NCI-H2227 treated with DMSO at 0.1 percent for 48 hours (cell line): ENCODE measurements around the gene CORO2A.
A peak's percentile ranks its signal among the peaks of the same experiment; 100 is the strongest.
"Not testable (repeated sequence)": the region's sequence is repeated elsewhere in the genome, so short reads cannot be mapped to it uniquely, and the experiment has no call there.

Experiments used
- DNase-seq: peaks from one replicate; lab custom pipeline; 2025; lab: John Stamatoyannopoulos, UW

Gene CORO2A

DNA sequence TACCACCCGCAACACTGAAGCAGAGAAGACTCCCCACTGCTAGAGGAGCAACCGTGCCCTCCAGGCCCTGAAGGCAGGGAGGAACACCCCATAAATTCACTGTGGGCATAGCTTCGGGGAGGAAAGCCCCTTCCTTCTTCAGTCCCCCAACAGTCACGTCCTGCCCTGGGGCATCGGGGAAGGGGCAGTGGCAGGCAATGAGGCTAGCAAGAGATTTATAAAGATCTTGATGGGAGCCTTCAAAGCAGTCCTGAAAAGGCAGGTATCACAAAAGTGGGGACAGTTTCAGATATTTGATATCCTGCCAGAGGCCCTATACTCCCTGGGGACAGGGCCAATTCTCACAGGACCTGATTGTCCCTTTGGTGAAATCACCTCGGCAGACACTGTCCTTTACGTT, 56.5 kb downstream of the CORO2A start:
- no peak for DNase-seq

DNA sequence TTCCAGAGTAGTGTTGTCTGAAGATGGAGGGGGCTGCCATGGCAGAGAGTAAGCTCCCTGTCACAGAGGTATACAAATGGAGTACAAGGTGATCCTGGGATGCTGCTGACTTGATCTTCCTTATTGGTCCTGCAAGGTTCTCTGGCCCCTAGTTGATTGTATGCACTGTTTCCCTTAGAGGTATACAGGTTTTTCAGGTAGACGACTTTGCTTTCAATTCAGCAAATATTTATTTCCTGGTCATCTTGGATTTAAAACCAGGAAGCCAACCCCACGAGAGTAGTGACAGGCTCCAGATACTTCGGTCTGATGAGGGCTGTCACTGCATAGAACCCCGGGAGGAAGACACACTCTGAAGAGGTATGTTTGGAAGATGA, 56.9 kb downstream of the CORO2A start:
- DNase-seq = no peak

DNA sequence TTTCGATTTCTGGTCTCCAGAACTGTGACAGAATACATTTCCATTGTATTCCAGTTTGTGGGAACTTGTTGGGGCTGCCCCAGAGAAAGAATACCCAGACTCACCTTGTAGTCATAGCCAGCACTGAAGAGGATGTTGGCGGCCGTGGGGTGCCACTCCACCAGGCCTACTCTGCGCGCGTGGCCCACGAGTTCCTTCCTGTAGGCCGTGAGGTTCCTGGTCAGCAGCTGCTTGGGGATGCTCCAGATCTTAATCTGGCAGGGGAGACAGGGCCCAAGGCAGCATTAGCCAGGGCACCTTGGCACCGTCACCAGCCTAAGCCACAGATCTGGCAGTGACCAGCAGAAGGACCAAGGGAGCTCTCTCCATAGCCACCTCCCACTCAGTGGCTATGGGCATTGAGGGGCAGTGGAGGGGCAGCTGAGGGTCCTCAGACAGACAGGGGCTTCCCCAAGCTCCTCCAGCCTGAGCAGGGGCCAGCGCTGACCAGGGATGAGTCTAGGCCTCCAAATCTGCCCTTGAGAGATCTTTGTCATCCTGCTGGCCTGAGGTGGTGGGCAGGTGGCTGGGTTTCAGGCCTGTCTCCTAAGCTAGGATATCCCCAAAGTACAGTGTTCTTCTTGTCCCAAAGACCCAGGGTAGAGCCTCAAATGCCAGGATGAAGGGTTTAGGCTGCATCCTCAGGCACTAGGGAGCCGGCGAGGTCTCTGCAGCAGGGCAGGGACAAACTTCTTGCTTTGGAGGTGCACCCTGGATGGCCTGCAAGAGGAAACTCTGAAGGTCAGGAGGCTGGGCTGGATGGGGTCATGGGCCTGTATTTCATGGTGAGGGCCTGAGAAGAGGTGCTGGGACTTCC, 57.5 kb downstream of the CORO2A start:
- DNase-seq = no peak

DNA sequence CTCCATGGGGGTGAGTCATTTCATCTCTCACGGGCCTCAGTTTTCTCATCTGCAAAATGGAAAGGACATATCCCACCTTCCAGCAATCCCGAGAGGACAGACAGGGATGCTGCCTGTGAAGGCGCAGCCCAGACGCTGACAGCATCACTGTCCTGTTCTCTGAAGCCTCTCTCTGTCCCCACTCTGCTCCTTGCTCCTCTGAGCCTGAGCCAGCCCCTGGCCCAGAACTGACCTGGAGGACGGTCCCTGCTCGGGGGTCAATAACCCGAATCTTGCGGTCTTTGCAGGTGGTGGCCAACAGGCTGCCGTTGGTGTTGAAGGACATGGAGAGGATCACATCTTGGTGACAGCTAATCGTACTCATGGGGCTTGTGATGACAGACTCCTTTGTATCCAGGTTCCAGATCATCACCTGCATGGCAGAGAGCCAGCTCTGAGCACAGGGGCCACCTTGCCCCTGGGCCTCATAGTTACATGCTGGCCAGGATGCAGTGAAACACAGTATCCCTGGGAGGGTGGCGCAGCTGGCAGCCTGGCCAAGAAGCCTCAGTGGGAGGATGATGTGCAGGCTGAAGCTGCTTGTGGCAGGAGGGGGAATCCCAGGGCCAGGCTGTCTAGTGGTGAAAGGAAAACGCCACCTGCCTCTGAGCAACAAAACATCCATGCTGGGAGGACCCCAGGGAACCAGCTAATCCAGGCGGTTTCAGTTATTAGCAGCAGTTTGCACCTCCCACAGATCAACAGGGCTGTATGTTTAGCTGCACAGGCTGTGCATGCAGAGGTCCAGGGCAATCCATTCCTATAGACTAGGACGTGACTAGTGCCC, 59.4 kb downstream of the CORO2A start:
- DNase-seq = peak; percentile 7

DNA sequence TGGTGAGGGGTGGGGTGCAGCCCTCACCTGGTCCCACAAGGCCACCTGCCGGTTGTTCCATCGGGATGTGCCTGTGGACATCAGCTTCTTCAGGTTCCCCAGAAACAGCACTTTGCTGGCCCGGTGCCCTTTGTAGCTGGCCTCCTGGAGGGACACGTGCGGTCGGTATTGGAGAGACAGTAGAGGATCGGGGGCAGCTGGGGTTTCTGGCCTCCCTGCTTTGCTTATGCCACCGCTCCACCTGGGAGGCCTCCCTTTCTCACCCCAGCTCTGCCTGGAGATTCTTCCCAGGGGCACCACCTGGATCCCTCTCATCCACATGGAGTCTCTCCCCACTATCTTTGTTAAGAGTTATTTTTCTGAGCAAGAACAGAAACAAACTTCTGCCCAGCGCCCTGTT, 60.3 kb downstream of the CORO2A start:
- DNase-seq = no peak

DNA sequence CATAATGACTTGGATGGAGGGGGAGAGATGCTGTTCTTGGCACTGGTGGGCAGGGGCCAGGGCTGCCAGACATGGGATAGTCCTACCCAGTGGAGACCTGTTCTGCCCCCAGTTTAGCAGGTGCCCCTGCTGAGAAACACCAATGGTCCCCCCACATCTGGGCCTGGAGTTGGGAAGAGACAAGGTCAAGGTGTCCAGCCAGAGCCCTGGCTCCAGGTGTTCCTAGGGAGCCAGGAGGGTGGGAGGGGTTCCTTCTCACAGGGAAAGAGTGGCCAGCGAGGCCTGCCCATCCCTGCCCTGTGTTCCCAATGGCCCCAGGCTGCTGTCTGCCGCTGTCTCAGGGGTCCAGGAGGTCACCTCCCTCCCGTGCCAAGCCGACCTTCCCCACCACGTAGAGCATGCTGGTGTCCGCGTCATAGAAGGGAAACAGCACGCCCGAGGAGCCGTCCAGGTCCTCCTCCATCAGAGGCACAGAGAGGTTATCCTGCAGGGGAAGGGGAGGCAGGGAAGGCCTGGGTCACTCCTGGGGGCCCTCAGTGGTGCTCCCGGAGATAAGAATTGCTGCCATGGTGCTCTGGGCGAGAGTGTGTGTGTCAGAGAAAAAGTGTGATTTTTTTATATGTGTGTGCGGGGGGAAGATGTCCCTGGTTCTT, 61.7 kb downstream of the CORO2A start:
- DNase-seq = no peak

DNA sequence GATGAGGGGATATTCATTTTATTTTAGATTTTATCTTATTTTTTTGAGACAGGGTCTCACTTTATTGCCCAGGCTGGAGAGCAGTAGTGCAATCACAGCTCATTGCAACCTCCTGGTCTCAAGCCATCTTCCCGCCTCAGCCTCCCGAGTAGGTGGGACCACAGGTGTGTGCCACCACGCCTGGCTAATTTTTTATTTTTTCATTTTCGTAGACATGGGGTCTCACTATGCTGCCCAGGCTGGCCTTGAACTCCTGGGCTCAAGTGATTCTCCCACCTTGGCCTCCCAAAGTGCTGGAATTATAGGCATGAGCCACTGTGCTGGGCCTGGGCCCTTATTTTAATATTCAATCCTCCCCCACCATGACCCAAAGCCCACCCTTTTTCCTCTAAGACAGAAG, 62.4 kb downstream of the CORO2A start:
- DNase-seq = not testable (repeated sequence)

DNA sequence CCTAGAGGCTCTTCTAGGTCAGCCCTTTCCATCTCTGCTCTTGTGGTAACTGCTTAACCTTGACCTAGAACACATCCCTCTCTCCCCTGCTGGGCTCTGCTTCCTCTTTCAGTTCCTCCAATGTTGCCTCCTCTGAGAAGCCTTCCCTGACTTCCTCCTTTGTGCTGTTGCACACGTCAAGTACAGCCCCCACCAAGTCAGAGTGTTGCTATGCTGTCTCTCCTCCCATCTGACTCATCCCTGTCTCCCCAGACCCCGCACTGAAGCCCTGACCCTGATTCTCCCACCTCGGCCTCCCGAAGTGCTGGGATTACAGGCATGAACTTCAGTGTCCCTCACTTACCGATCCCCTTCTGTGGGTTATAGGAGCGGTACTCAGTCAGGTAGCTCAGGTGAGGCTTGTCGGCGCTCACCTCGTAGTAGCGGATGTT, 63.0 kb downstream of the CORO2A start:
- no peak for DNase-seq

DNA sequence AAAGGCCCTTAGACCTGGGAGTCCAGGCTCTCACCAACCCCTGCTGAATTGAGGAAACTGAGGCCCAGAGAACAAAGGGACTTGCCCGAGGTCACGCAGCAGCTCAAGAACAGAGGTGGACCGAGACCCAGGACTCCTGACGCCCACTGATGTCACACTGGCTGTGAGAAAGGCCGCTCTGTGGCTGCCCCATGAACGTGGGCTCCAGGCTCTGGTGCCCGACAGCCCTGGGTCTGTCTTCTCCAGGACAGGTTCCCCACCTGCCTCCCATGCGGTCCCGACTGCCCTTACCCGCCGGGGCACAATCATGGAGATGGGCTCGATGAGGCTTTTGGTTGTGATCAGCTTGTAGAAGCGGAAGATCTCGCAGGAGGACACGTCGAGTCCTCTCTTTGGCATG, 64.1 kb downstream of the CORO2A start:
- no peak for DNase-seq

DNA sequence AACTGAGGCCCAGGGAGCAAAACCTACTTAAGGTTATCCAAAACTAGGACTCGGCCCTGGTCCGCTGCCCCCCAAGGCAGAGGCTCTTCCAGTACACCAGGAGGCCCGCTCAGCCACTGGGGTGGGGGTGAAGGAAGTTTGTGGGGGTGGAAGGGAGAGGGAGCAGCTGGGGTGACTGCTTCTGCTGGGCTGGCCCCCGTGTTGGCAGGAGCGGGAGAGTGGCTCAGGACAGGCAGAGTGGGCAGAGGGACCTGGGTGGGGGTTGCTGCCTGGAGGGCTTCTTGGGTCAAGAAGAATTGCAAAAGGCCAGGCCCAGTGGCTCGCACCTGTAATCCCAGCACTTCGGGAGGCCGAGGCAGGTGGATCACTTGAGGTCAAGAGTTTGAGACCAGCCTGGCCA, 65.2 kb downstream of the CORO2A start:
- no peak for DNase-seq

DNA sequence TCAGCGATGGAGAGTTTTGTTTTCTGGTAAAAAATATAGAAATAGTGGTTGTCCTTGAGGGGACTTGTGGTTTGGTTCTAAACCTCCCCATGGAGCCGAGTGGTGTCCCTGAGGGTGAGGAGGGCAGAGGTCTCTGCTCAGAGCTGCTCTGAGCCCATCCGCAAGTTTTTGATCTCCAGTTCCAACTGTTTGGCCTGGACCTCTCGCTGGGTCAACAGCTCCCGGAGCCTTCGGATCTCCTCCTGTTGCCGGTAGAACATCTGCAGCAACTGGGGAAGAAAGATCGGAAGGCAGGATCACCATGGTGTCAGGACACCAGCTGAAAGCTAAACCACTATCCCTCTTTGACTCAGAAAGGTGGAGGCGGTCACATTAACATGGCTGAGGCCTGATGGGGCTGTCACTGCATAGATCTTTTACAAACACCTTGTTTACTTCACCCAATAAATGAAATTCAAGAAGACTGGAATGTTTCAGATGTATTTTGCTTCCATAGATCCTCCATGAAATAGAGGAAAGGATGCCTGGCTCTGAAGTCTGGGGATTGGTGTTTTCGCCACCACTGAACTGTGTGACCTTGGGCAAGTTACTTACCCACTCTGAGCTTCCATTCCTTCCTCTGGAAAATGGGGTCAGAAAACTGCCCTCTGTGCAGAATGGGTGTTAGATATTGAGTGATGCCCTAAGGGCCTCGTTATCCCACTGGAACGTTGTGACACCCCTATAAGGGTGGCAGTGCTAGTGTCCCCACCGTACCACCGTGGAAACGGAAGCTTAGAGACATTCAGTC, 67.6 kb downstream of the CORO2A start:
- no peak for DNase-seq

DNA sequence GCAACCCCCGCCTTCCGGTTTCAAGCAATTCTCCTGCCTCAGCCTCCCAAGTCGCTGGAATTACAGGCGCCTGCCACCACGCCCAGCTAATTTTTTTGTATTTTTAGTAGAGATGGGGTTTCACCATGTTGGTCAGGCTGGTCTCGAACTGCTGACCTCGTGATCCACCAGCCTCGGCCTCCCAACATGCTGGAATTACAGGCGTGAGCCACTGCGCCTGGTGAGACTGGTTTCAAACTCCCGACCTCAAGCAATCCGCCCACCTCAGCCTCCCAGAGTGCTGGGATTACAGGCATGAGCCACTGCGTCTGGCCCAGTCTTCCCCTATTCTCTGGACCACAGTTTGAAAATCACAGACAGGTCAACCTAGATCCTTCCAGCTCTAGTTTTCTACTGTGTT, 68.3 kb downstream of the CORO2A start:
- DNase-seq = not testable (repeated sequence)

DNA sequence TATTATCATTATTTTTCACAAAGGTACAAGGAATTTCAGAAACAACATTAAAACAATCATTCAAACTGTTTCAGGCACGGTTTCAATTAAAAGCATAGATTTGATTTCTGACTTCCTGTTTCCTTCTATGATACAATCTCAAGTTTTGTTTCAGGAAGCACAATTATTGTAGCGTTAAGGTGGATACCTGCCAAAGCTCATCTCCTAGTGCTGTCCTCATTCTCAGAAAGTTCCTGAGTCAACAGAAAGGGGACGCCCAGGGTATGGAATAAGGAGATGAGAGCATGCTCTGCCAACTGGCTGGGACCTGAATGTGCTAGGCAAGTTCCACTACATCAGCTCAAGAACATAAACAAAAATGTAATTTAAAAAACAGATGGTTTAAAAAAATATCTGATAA, 71.4 kb downstream of the CORO2A start:
- no peak for DNase-seq

DNA sequence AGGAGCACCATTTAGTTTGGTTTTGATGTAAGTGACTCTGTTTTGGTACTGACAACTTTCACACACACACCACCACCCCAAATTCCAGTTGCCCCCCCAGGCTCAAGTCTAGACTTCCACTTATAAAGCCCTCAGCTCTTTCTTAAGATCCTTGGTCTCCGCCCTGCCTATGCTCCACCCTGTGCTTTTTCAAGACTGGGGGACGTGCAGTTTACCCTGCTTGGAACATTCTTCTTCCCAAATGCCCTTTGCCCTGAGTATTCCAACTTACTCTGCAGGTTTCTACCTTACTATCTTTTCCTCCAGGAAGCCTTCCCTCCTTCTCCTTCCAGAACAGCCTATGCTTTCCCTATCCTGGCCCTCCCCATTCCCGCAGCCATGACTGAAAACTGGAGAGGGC, 72.0 kb downstream of the CORO2A start:
- DNase-seq = no peak

DNA sequence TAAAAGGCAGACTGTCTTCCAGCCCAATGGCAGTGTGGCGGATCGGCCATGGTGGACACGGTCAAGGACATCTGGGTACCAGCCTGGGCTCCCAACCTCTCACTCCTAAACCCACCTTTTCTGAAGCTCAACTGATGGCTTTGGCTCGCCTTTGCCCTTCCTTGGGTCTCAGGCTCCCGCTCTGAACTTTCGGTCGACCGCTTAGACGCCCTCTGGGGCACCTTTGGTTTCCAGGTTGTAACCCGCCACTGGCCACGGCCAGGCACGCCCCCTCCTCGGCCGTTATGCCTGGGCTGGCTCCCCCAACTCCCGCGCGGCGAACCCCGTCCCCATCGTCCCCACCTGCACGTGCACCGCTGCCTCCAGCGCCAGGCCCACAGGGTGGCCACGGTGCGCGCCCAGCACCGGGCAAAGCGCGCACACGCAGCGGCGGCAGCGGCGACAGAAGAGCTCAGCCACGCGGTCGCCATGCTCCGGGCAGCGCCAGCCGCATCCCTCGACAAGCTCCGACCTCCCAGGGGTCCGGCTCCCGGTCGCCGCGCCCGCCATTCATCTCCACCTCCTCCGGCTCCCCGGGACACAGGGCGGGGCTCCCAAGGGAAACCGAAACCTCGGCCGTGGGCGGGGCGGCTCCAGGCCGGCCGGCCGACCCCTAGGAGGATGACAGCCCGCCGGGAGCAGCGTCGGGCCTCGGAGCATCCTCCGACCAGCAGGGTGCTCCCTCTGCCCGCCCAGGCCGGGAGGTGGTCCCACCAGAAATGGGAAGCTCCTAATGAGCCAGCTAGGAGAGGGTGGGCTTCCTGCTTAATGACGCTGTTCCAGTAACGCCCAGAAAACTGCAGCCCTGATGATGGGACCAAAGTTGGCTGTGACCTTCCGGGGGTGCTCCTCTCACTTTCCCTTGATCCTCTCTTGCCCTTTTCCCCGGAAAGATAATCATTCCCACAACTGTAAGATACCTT, 73.5 kb downstream of the CORO2A start, which contains the start of gene TRIM14:
Gene TRIM14, minus strand, starts transcription at position 583 of the 962 bp plus-strand sequence. Its CDS starts 34 bp downstream, at position 549.
- DNase-seq = peak; percentile 25

DNA sequence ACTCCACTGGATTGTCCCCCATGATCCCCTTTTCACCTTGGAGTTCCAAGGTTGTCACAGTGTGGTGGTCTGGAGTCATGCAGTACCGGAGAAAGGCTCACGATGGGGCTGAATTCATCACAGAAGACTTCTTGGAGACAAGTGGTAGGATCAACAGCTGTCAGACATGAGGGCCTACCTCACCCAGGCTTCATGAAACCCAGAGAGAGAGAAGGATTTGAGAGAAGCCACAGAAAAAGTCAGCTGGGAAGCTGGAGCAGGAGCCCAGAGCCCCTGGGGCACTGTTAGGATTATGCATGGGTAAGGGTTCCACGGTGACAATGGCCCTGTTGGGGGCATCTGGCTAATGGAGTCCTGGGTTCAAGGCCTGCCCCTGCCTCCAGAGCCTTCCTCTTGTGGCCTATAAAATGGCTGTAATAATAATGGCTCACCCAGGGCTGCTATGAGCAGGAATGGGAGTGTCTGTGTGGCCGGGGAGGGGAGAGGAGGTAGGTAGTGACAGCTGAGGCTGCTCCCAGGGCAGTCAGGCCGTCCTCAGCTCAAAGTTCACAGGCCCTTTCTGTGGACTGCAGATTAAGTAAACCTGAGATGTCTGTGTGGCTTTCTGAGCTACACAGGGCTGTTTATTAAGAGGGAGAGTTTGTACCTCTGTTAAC, 74.3 kb downstream of the CORO2A start:
- peak; percentile 0 for DNase-seq

DNA sequence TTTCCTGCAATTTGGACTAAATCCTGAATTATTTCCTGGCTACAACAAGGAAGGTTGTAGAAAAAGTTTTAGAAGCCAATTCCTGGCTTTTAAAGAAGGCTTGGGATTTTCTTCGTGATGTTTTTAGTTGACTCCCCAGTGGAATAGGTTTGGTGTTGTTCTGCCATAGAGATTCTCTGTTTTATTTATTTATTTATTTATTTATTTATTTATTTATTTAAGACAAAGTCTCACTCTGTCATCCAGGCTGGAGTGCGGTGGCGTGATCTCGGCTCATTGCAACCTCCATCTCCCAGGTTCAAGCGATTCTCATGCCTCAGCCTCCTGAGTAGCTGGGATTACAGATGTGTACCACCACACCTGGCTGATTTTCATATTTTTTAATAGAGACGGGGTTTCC, 75.3 kb downstream of the CORO2A start:
- DNase-seq = not testable (repeated sequence)

DNA sequence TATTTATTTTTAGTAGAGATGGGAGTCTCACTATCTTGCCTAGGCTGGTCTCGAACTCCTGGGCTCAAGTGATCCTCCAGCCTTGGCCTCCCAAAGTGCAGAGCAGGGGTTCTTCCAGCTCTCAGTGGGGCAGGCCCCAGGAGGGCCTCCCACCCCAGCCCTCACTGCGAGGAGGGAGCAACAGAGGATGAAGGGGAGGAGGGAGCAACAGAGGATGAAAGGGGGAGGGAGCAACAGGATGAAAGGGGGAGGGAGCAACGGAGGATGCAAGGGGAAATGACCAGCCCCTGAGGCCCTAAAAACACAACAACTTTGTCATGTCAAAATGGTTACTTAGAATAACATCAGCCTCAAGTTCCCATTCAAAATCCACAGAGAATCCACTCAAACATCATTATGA, 83.4 kb downstream of the CORO2A start:
- DNase-seq = no peak

DNA sequence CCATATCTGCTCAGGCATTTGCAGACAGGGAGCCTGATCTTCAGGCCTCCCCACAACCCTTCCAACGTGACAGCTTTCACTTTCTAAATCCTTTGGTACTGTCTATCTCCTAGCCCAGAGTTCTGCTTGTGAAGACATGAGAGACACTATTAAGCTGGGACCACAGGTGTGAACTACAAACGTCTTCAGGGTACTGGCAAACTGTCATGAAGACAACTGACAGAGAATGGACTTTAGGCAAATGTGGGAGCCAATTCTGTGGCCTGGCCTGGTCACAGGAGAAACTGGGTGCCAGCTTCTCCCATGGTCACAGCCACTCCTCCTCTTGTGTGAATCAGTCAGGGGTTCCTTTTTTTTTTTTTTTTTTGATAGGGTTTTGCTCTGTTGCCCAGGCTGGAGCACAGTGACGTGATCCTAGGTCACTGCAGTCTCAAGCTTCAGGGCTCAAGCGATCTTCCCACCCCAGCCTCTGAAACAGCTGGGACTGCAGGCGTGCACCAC, 83.9 kb downstream of the CORO2A start:
- no peak for DNase-seq

DNA sequence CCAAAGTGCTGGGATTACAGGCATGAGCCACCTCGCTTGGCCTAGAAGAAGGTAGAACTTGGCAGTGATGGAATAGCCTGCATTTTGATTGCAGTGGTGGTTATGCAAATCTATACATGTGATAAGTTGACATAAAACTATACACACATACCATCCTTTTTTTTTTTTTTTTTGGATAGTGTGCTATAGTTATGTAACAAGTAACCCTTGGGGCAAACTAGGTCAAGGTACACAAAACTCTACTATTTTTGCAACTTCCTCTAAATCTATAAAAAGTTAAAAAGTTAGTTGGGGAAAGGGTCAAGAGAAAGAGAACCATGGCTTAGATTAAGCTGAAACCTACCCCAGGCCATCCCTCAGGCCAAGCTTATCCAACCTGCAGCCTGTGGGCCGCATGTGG, 84.5 kb downstream of the CORO2A start:
- no peak for DNase-seq
